Activated CD4-positive, alpha-beta T cell treated with anti-CD3 and anti-CD28 coated beads for 36 hours (primary cell): ENCODE results near the gene MT4. TPM values are rescaled to one million over a fixed set of nuclear protein-coding genes. Genes with fewer than 3 reads are reported as not detected.
"Not testable (repeated sequence)": the region's sequence is repeated elsewhere in the genome, so short reads cannot be mapped to it uniquely, and the experiment has no call there.

Source experiments
- ATAC-seq: fragments of 200-7000 bp; cut with Tn5 transposase; one replicate; pipeline ENCODE4 v1.10.0; 2021; ENCODE audit warnings: mild to moderate bottlenecking, moderate library complexity
- CTCF ChIA-PET: fragments of 350-600 bp; sonication (Branson Sonifier 250); formaldehyde crosslinking; loops from one replicate; lab custom pipeline; 2021; ENCODE audit warnings: antibody characterized with exemption; lab: Charles Lee
- POLR2A ChIA-PET: fragments of 350-600 bp; sonication (Branson Sonifier 250); formaldehyde crosslinking; loops from one replicate; lab custom pipeline; 2021; ENCODE audit warnings: antibody characterized with exemption, inconsistent platforms; lab: Charles Lee
- DNase-seq: peaks from one replicate; pipeline ENCODE4 v3.0.0-alpha.2; 2020
- H3K27ac Mint-ChIP-seq: one replicate; pipeline ENCODE4 v1.8.0; 2021; ENCODE audit warnings: mixed read lengths
- H3K27me3 Mint-ChIP-seq: one replicate; pipeline ENCODE4 v1.8.0; 2021; ENCODE audit warnings: mixed read lengths
- H3K36me3 Mint-ChIP-seq: one replicate; pipeline ENCODE4 v1.8.0; 2021; ENCODE audit warnings: low read depth, mixed read lengths
- H3K4me1 Mint-ChIP-seq: one replicate; pipeline ENCODE4 v1.8.0; 2021; ENCODE audit warnings: mixed read lengths
- H3K4me3 Mint-ChIP-seq: one replicate; pipeline ENCODE4 v1.8.0; 2021; ENCODE audit warnings: mild to moderate bottlenecking, moderate library complexity, mixed read lengths
- H3K9me3 Mint-ChIP-seq: one replicate; pipeline ENCODE4 v1.8.0; 2021; ENCODE audit warnings: low read depth, mixed read lengths
- intact Hi-C, 2 experiments: fragments of 100-400 bp; cut with DNase I in 1 of 2; cut with micrococcal nuclease in 1 of 2; formaldehyde crosslinking; loops; one replicate each; pipeline versions ENCODE4 v1.14.2 to v1.15.1; 2022 to 2024; cut with DNase I, micrococcal nuclease
- total RNA-seq, 2 experiments: library from RNA; stranded (reverse); gene quantifications; one replicate each; pipeline ENCODE4 v1.2.3, GENCODE V29; 2021

MT4 gene
- total RNA-seq, 2 experiments from 2014 or later: not detected

DNA sequence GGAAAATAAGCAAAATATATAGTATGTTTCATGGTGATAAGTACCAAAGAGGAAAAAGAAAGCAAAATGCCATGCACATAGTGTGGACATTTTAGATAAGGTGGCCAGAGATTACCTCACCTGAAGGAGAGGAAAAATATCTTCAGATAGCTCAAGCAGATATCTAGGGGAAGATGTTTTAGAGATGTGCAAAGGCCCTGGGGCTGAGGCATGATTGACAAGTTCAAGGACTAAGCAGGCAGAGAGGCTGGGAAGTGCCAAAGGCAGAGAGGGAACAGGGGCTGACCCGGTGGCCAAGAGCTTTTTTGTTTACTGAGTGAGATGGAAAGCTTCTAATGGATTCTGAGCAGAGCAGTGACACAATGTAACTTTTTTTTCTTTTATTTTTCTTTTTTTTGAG lies 4.4 kb upstream of the MT4 start:
- no peaks in the 10 kb centered on the region for H3K9me3 Mint-ChIP-seq
- H3K27me3 Mint-ChIP-seq: peaks cover 9% of the 10 kb centered on the region
- ATAC-seq (no peak), DNase-seq (no peak)
- intact Hi-C loops: no loop called here
- H3K4me1 Mint-ChIP-seq: no peaks in the 10 kb centered on the region
- H3K4me3 Mint-ChIP-seq: no peak overlapping the region
- POLR2A ChIA-PET: no interaction called here
- no peaks in the 10 kb centered on the region for H3K36me3 Mint-ChIP-seq
- no peak overlapping the region for H3K27ac Mint-ChIP-seq
- CTCF ChIA-PET: interaction anchor here (1.0 kb wide), 1 partner anchor 64 kb away, joined by 3 read pairs; no protein-coding TSS in a partner anchor

- Mint-ChIP-seq H3K27me3 (peaks cover 9% of the 10 kb centered on the region), H3K9me3 (no peaks in the 10 kb centered on the region), H3K27ac (no peak overlapping the region), H3K36me3 (no peaks in the 10 kb centered on the region), H3K4me3 (no peak overlapping the region), H3K4me1 (no peaks in the 10 kb centered on the region)
- DNase-seq (no peak), ATAC-seq (no peak)
- intact Hi-C loops: no loop called here
- POLR2A ChIA-PET: no interaction called here
- CTCF ChIA-PET: interaction anchor here (1.0 to 1.1 kb wide), 2 partner anchors 35 to 65 kb away, joined by 3 read pairs; no protein-coding TSS in a partner anchor
Measured at GRCh38 chr16:56561126-56561525, 3.7 kb upstream of the MT4 start.

DNA sequence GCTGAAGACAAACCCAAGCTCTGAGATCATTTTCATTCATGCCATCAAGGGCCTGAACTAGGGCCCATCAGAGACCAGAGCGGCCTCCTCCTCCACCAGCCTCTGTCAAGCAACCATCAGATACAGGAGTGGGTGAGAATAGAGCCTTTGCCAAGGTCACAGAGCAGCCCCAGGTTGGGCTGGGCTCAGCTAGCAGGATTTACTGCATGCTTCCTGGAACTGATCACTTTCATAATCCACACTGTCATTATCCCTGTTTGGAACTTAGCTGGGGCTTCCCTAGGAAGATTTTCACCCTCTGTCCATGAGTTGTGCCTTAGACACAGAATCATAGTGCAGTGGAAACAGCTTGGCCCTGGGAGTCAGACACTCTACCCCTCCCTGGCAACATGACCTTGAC lies 5.1 kb downstream of the MT4 start:
- ATAC-seq: no peak
- CTCF ChIA-PET: interaction anchor here (0.8 to 0.9 kb wide), 2 partner anchors 132 to 160 kb away, joined by 3 read pairs; no protein-coding TSS in a partner anchor
- Mint-ChIP-seq H3K4me1 (no peaks in the 10 kb centered on the region), H3K27ac (no peak overlapping the region), H3K9me3 (peaks cover 4% of the 10 kb centered on the region), H3K27me3 (no peaks in the 10 kb centered on the region), H3K4me3 (no peak overlapping the region), H3K36me3 (no peaks in the 10 kb centered on the region)
- DNase-seq: no peak
- POLR2A ChIA-PET: no interaction called here
- intact Hi-C loops: loop anchor here in 1 of 2 experiments (10.0 kb wide), 1 partner anchor 275 kb away; no protein-coding TSS in a partner anchor

DNA sequence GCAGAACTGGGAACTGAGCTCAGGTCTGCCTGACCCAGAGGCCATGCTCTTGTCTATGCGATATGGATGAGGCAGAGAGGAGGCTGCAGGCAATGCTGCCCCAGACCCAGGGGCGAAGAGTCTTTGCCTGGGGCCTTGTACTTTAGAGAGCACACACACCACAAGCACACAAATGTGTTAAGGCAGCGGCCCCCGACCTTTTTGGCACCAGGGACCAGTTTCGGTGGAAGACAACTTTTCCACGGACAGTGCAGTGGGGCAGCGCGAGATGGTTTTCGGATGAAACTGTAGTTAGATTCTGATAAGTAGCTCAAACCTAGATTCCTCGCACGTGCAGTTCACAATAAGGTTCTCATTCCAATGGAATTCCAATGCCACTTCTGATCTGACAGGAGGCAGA lies 6.7 kb downstream of the MT4 start:
- intact Hi-C loops: loop anchor here in 1 of 2 experiments (10.0 kb wide), 1 partner anchor 273 kb away; no protein-coding TSS in a partner anchor
- ATAC-seq: no peak
- Mint-ChIP-seq H3K4me3 (no peak overlapping the region), H3K27ac (no peak overlapping the region), H3K4me1 (no peaks in the 10 kb centered on the region), H3K27me3 (no peaks in the 10 kb centered on the region), H3K9me3 (peaks cover 6% of the 10 kb centered on the region), H3K36me3 (no peaks in the 10 kb centered on the region)
- ChIA-PET CTCF (interaction anchor here (0.5 to 1.1 kb wide), 2 partner anchors 11 to 513 kb away, joined by 3 read pairs; no protein-coding TSS in a partner anchor), POLR2A (no interaction called here)
- DNase-seq: no peak

DNA sequence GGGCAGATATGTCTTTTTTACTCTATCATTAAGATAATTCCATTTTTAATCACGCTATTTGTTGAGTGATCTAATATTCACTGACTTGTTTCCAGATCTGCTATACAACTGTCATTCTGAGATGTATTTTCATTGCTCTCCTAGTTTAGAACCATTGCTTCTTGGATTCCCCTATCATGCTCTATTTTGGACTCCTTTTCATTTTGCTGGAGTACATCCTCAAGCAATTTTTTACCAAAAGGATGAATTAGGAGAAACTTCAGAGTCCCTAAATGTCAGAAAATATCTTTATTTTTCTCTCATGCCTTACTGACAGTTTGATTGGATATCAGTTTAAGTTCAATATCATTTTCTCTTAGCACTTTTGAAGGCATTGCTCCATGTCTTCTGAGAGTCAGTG lies 9.8 kb downstream of the MT4 start:
- Mint-ChIP-seq H3K9me3 (peaks cover 6% of the 10 kb centered on the region), H3K36me3 (no peaks in the 10 kb centered on the region), H3K4me3 (no peak overlapping the region), H3K27me3 (no peaks in the 10 kb centered on the region), H3K4me1 (peaks cover 4% of the 10 kb centered on the region), H3K27ac (no peak overlapping the region)
- DNase-seq (no peak), ATAC-seq (no peak)
- ChIA-PET CTCF (interaction anchor here (4.8 kb wide), 1 partner anchor 127 kb away, joined by 74 read pairs; no protein-coding TSS in a partner anchor), POLR2A (no interaction called here)
- intact Hi-C loops: loop anchor here (5.0 to 10.0 kb wide), 3 partner anchors 68 to 270 kb away; partner anchors contain the start of gene MT1X (in 1 of the 2)

GRCh38 chr16:56576585-56577299 lies 11.9 kb downstream of the MT4 start:
- peak; percentile 95 for DNase-seq

GRCh38 chr16:56577300-56577625 lies 12.4 kb downstream of the MT4 start:
- intact Hi-C loops: loop anchor here (1.0 to 10.0 kb wide), 12 partner anchors 23 to 292 kb away; partner anchors contain the start of genes MT1X (in 2 of the 2), MT1E (in 1 of the 2), MT1F (in 1 of the 2) and MT2A (in 1 of the 2)
- POLR2A ChIA-PET: interaction anchor here (1.5 kb wide), 1 partner anchor 125 kb away, joined by 4 read pairs; no protein-coding TSS in a partner anchor
- Mint-ChIP-seq H3K4me1 (peaks cover 4% of the 10 kb centered on the region), H3K4me3 (no peak overlapping the region), H3K27ac (peak overlapping the region; percentile 70), H3K36me3 (no peaks in the 10 kb centered on the region), H3K9me3 (peaks cover 6% of the 10 kb centered on the region), H3K27me3 (no peaks in the 10 kb centered on the region)
- ATAC-seq (no peak), DNase-seq (no peak)
- CTCF ChIA-PET: interaction anchor here (0.6 to 4.8 kb wide), 24 partner anchors 8 to 347 kb away, joined by 3 to 74 read pairs (median 4); partner anchors contain the start of gene MT1F

More at GRCh38 chr16:56576585-56577299, 11.9 kb downstream of the MT4 start:
- Mint-ChIP-seq H3K4me1 (peaks cover 4% of the 10 kb centered on the region), H3K9me3 (peaks cover 6% of the 10 kb centered on the region), H3K27ac (peak overlapping the region; percentile 70), H3K27me3 (no peaks in the 10 kb centered on the region), H3K4me3 (no peak overlapping the region), H3K36me3 (no peaks in the 10 kb centered on the region)
- ChIA-PET CTCF (interaction anchor here (0.6 to 4.8 kb wide), 35 partner anchors 8 to 354 kb away, joined by 3 to 74 read pairs (median 4); partner anchors contain the start of gene MT1F), POLR2A (interaction anchor here (1.5 kb wide), 1 partner anchor 125 kb away, joined by 4 read pairs; no protein-coding TSS in a partner anchor)
- peak; percentile 100 for ATAC-seq
- intact Hi-C loops: loop anchor here (1.0 to 10.0 kb wide), 12 partner anchors 24 to 293 kb away; partner anchors contain the start of genes MT1X (in 2 of the 2), MT1E (in 1 of the 2), MT1F (in 1 of the 2) and MT2A (in 1 of the 2)

DNA sequence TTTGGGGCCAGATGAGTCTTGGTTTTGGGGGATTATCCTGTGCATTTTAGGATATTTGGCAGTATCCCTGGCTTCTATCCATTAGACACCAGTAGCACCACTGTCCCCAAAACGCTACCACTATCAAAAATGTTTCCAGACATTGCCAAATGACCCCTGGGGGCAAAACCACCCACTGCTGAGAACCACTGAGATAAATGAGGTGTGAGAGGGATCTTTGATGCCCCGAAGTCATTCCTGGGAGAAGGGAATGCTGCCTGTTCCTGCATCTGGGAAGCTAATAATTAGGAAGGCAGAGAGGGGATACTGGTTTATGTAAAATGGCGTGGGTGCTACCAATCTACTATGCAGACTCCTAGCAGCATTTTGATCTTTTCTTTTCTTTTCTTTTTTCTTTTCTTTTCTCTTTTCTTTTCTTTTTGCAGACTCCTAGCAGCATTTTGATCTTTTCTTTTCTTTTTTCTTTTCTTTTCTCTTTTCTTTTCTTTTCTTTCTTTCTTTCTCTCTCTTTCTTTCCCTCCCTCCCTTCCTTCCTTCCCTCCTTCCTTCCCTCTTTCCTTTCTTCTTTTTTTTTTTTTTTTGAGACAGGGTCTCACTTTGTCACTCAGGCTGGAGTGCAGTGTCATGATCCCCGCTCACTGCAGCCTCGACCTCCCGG lies 15.6 kb downstream of the MT4 start:
- DNase-seq: no peak
- peaks cover 4% of the 10 kb centered on the region for H3K4me1 Mint-ChIP-seq
- CTCF ChIA-PET: interaction anchor here (1.4 kb wide), 1 partner anchor 122 kb away, joined by 6 read pairs; no protein-coding TSS in a partner anchor

DNA sequence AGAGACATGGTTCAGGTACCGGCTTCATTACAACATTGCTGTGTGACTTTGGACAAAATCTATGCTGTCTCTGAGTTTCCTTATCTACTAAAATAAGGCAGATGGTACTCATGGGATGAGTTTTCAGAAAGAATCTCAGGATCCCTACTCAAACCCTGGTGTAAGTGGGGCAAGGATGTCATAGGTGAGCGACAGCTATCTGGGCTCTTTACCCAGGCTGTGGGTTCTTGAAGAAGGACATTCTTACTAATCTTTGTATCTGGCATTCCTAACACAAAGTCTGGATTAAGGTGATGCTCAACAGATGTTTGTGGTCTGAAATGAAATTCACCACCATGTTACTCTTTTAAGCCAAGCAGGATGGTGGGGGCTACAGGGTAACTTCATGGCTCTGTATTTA lies 18.0 kb downstream of the MT4 start:
- H3K4me3 Mint-ChIP-seq, H3K36me3 Mint-ChIP-seq, H3K27ac Mint-ChIP-seq, H3K4me1 Mint-ChIP-seq, ATAC-seq, intact Hi-C loops, H3K9me3 Mint-ChIP-seq, DNase-seq, H3K27me3 Mint-ChIP-seq: not testable (repeated sequence)
- ChIA-PET POLR2A (interaction anchor here (0.6 kb wide), 1 partner anchor 25 kb away, joined by 3 read pairs; the partner anchor contains the start of gene MT2A), CTCF (interaction anchor here (2.1 kb wide), 1 partner anchor 118 kb away, joined by 5 read pairs; no protein-coding TSS in a partner anchor)

More for the DNA sequence above, 15.6 kb downstream of the MT4 start:
- ATAC-seq: no peak
- peaks cover 2% of the 10 kb centered on the region for H3K27me3 Mint-ChIP-seq
- H3K27ac Mint-ChIP-seq: no peak overlapping the region
- no peaks in the 10 kb centered on the region for H3K9me3 Mint-ChIP-seq
- no peak overlapping the region for H3K4me3 Mint-ChIP-seq
- intact Hi-C loops: no loop called here
- no peaks in the 10 kb centered on the region for H3K36me3 Mint-ChIP-seq
- POLR2A ChIA-PET: no interaction called here

DNA sequence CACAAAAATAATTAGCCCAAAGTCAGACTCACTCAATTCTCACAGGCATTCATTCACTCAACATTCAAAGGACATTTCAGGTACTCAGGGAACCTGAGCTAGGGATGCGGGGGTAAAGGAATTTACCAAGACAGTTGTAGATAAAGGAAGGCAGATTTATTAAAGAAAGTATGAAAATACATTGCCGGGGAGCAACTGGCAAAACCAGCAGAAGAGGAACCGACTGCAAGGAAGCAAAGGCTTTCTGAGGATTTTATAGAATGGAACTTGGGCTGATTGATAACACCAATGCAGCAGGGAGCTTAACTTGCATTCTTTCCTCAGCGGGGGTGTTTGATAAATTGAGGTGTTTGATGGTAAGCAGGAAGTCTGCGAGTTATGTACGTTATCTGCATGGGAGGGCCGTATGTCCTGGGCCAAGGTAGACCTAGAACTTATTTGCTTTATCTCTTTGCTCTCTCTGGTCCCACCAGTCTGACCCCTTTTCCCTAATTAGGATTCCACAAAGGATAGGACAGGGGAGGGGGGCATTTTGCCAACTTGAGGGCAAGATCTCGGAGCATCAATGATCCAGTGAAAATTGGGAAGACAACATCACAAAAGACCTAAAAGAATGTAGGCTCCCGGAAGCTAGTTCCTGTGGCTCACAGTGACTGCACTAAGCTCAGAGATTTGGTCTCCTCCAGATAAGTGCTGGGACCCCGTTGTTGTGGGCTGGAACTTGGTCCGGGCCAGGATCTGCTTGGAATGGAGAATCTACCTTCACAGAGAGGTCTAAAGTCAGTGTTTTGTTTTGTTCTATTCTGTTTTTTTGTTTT lies 18.7 kb downstream of the MT4 start:
- ATAC-seq: no peak
- no peaks in the 10 kb centered on the region for H3K4me1 Mint-ChIP-seq
- no peak overlapping the region for H3K4me3 Mint-ChIP-seq
- peaks cover 8% of the 10 kb centered on the region for H3K27me3 Mint-ChIP-seq
- H3K36me3 Mint-ChIP-seq: no peaks in the 10 kb centered on the region
- ChIA-PET POLR2A (interaction anchor here (0.6 kb wide), 1 partner anchor 25 kb away, joined by 3 read pairs; the partner anchor contains the start of gene MT2A), CTCF (interaction anchor here (2.1 kb wide), 1 partner anchor 117 kb away, joined by 5 read pairs; no protein-coding TSS in a partner anchor)
- no peak for DNase-seq
- intact Hi-C loops: no loop called here
- H3K9me3 Mint-ChIP-seq: no peaks in the 10 kb centered on the region
- H3K27ac Mint-ChIP-seq: no peak overlapping the region
